ENCODE data around the gene AQR.

Gene AQR

DNA sequence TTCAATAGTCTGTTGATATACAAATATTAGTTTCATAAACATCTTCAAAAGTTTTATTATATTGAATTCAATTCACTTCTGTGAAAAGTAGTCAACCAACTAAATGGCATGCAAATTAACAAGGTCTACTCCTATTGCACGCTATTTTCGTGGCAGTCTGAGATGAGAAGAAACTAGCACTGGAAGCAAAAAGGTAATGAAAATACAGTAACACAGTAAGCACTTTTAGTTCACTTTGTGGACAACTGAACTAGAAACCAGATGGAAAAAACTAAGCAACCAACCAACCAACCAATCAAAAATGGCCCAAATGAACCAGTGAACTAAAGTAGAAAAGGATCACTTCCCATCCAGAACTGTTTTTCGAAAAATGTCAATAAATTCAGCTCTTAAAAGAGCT is 118.5 kb downstream of the AQR start:
- Histone ChIP-seq H3K4me1 (ENCODE audit: control insufficient read depth, insufficient read depth, low read length) (no peaks in the 10 kb centered on the region), H3K27ac (ENCODE audit: low read depth, low read length) (no peak overlapping the region), H3K9ac (ENCODE audit: low read depth, low read length) (no peak overlapping the region), H3K27me3 (ENCODE audit: control insufficient read depth, insufficient read depth, low read length) (no peaks in the 10 kb centered on the region), H3K9me3 (ENCODE audit: control insufficient read depth, insufficient read depth, low read length) (no peaks in the 10 kb centered on the region), H3K36me3 (ENCODE audit: control insufficient read depth, insufficient read depth, low read length) (peaks cover 16% of the 10 kb centered on the region), H3K4me3 (ENCODE audit: low read depth, low read length) (no peak overlapping the region)

GRCh38 chr15:34850121-34850520 is 119.4 kb downstream of the AQR start:
- Histone ChIP-seq H3K4me1 (ENCODE audit: control insufficient read depth, insufficient read depth, low read length) (no peaks in the 10 kb centered on the region), H3K36me3 (ENCODE audit: control insufficient read depth, insufficient read depth, low read length) (peaks cover 7% of the 10 kb centered on the region; the same call in 1 of the 2 replicates), H3K27me3 (ENCODE audit: control insufficient read depth, insufficient read depth, low read length) (no peaks in the 10 kb centered on the region), H3K27ac (ENCODE audit: low read depth, low read length) (no peak overlapping the region), H3K9ac (ENCODE audit: low read depth, low read length) (no peak overlapping the region), H3K9me3 (ENCODE audit: control insufficient read depth, insufficient read depth, low read length) (no peaks in the 10 kb centered on the region), H3K4me3 (ENCODE audit: low read depth, low read length) (no peak overlapping the region)

GRCh38 chr15:34849364-34849959 is 120.1 kb downstream of the AQR start:
- Histone ChIP-seq H3K4me1 (ENCODE audit: control insufficient read depth, insufficient read depth, low read length) (no peaks in the 10 kb centered on the region), H3K9ac (ENCODE audit: low read depth, low read length) (no peak overlapping the region), H3K4me3 (ENCODE audit: low read depth, low read length) (no peak overlapping the region), H3K9me3 (ENCODE audit: control insufficient read depth, insufficient read depth, low read length) (no peaks in the 10 kb centered on the region), H3K27me3 (ENCODE audit: control insufficient read depth, insufficient read depth, low read length) (no peaks in the 10 kb centered on the region), H3K36me3 (ENCODE audit: control insufficient read depth, insufficient read depth, low read length) (peaks cover under 1% of the 10 kb centered on the region; the same call in 1 of the 2 replicates), H3K27ac (ENCODE audit: low read depth, low read length) (no peak overlapping the region)

DNA sequence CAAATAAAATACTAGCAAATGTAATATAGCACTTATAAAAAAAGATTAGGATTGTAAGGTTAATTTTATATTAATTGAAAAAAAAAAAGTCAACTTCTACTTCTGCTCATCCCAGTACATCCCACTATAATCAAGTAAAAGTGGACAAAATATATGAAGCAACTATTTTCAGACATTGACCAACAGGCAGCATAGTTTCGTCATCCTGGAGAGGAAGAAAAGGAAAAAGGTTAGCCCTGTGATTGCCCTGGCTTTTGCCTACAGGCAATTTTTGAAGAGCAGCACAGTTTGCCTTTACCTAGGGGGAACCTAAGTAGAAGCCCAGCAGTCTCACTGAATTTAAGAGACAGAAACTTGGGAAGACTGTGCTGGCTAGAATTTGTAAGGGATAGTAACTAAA is 121.9 kb downstream of the AQR start:
- no peak overlapping the region for H3K27ac ChIP-seq (ENCODE audit: low read depth, low read length)
- no peaks in the 10 kb centered on the region for H3K9me3 ChIP-seq (ENCODE audit: control insufficient read depth, insufficient read depth, low read length)
- no peaks in the 10 kb centered on the region for H3K4me1 ChIP-seq (ENCODE audit: control insufficient read depth, insufficient read depth, low read length)
- no peaks in the 10 kb centered on the region for H3K36me3 ChIP-seq (ENCODE audit: control insufficient read depth, insufficient read depth, low read length)
- H3K9ac ChIP-seq (ENCODE audit: low read depth, low read length), result no peak overlapping the region
- no peaks in the 10 kb centered on the region for H3K27me3 ChIP-seq (ENCODE audit: control insufficient read depth, insufficient read depth, low read length)
- H3K4me3 ChIP-seq (ENCODE audit: low read depth, low read length), result no peak overlapping the region

- Histone ChIP-seq H3K36me3 (ENCODE audit: control insufficient read depth, insufficient read depth, low read length) (no peaks in the 10 kb centered on the region), H3K27ac (ENCODE audit: low read depth, low read length) (no peak overlapping the region), H3K4me1 (ENCODE audit: control insufficient read depth, insufficient read depth, low read length) (no peaks in the 10 kb centered on the region), H3K27me3 (ENCODE audit: control insufficient read depth, insufficient read depth, low read length) (no peaks in the 10 kb centered on the region), H3K9ac (ENCODE audit: low read depth, low read length) (no peak overlapping the region), H3K9me3 (ENCODE audit: control insufficient read depth, insufficient read depth, low read length) (no peaks in the 10 kb centered on the region), H3K4me3 (ENCODE audit: low read depth, low read length) (no peak overlapping the region)
Measured at GRCh38 chr15:34841262-34841725, 128.2 kb downstream of the AQR start.

DNA sequence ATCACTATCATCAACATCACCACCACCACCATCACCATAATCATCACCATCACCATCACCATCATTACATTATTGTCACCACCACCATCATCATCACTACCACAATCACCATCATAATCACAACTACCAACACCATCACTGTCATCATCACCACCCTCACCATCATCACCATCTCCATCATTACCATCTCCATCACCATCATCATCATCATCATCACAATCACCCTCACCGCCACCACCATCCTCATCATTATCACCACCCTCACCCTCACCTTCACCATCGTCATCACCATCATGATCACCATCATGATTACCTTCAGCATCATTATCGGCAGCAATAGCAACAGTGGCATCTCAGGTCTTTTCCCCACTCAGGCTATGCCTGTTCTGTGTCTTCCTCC is 131.3 kb downstream of the AQR start:
- no peak overlapping the region for H3K27ac ChIP-seq (ENCODE audit: low read depth, low read length)

DNA sequence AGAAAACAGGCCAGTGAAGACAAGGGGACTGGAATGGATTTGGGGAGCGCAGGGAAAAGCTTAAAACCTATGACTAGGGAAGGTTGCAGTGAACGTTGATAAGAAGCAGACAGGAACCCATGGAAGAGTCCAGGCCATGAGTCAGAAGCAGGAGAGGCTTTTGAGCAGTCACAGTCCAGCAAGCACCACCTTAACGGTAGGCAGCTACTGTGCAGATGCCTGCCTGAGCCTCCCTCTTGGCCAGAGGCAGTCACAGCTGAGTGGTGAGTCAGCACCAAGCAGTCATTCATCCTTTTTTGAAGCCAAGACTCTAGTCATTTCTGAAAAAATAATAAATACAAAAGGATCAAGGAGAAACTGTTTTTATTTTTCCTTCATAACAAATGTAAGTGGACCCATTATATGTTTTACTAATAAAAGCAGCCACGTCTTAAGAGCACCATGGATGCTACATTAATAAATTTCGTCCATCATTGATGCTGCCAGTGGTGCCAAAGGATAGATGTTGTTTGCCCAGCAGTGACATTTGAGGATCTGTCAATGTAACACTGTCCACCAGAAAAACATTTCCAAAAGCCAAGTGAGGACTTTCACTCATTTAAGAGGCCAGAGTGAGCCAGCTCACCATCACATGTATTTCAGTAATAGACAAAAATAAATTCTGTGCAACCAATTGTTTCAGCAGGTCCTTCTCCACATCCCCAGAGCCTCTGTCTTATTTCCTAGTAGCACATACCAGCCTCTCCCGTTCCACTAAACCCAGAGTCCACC is 132.1 kb downstream of the AQR start:
- H3K36me3 ChIP-seq (ENCODE audit: control insufficient read depth, insufficient read depth, low read length), result no peaks in the 10 kb centered on the region
- H3K27ac ChIP-seq (ENCODE audit: low read depth, low read length), result no peak overlapping the region
- H3K9me3 ChIP-seq (ENCODE audit: control insufficient read depth, insufficient read depth, low read length), result no peaks in the 10 kb centered on the region
- H3K4me1 ChIP-seq (ENCODE audit: control insufficient read depth, insufficient read depth, low read length), result no peaks in the 10 kb centered on the region
- no peak overlapping the region for H3K4me3 ChIP-seq (ENCODE audit: low read depth, low read length)
- H3K9ac ChIP-seq (ENCODE audit: low read depth, low read length), result no peak overlapping the region
- no peaks in the 10 kb centered on the region for H3K27me3 ChIP-seq (ENCODE audit: control insufficient read depth, insufficient read depth, low read length)

More for the DNA sequence above, 131.3 kb downstream of the AQR start:
- Histone ChIP-seq H3K4me3 (ENCODE audit: low read depth, low read length) (no peak overlapping the region), H3K9ac (ENCODE audit: low read depth, low read length) (no peak overlapping the region), H3K36me3 (ENCODE audit: control insufficient read depth, insufficient read depth, low read length) (no peaks in the 10 kb centered on the region), H3K27me3 (ENCODE audit: control insufficient read depth, insufficient read depth, low read length) (no peaks in the 10 kb centered on the region), H3K4me1 (ENCODE audit: control insufficient read depth, insufficient read depth, low read length) (no peaks in the 10 kb centered on the region), H3K9me3 (ENCODE audit: control insufficient read depth, insufficient read depth, low read length) (no peaks in the 10 kb centered on the region)

GRCh38 chr15:34828145-34828911 is 141.2 kb downstream of the AQR start:
- Histone ChIP-seq H3K27ac (ENCODE audit: low read depth, low read length) (no peak overlapping the region), H3K4me3 (ENCODE audit: low read depth, low read length) (no peak overlapping the region), H3K27me3 (ENCODE audit: control insufficient read depth, insufficient read depth, low read length) (no peaks in the 10 kb centered on the region), H3K9ac (ENCODE audit: low read depth, low read length) (no peak overlapping the region), H3K4me1 (ENCODE audit: control insufficient read depth, insufficient read depth, low read length) (no peaks in the 10 kb centered on the region), H3K9me3 (ENCODE audit: control insufficient read depth, insufficient read depth, low read length) (no peaks in the 10 kb centered on the region), H3K36me3 (ENCODE audit: control insufficient read depth, insufficient read depth, low read length) (no peaks in the 10 kb centered on the region)

DNA sequence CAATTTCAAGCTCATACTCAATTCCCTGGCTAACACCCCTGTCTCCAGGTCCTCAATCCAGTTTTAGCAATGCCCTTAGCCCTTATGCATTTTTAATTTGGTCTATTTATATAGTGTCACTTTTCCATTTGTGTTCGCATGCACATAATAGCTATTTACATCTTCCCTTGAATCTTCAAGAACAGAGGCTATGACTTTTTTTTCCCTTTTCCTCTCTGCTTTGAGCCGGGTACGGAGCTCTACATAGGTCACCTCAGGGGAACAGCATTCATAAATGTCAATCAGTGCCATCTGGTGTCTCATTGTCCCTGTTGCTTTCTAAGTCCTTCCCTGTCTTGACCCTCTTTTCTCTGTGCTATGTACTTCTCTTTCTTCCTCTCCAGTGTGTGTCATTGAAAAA is 147.7 kb downstream of the AQR start:
- H3K27me3 ChIP-seq (ENCODE audit: control insufficient read depth, insufficient read depth, low read length), result no peaks in the 10 kb centered on the region
- H3K27ac ChIP-seq (ENCODE audit: low read depth, low read length), result no peak overlapping the region
- no peaks in the 10 kb centered on the region for H3K36me3 ChIP-seq (ENCODE audit: control insufficient read depth, insufficient read depth, low read length)
- no peak overlapping the region for H3K4me3 ChIP-seq (ENCODE audit: low read depth, low read length)
- H3K9me3 ChIP-seq (ENCODE audit: control insufficient read depth, insufficient read depth, low read length), result no peaks in the 10 kb centered on the region
- no peaks in the 10 kb centered on the region; the same call in 1 of the 2 replicates for H3K4me1 ChIP-seq (ENCODE audit: control insufficient read depth, insufficient read depth, low read length)
- H3K9ac ChIP-seq (ENCODE audit: low read depth, low read length), result no peak overlapping the region

DNA sequence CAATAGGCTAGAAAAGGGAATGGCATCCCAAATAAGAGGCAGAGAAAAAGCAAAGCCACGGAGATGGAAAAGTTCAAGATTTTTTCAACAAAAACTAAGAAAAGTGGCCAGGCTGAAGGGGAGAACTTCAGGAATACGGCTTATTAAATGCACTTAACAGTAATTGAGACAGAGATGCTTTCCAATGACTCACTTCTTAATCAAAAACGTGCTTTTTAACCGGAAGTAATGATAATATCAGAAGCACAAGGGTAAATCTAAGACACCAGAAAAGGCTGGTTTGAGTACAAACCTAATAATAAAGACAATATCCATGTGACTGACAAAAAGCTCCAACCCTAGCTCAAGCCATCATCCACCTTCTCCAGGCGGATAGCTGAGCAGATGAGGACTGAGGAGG is 149.4 kb downstream of the AQR start:
- H3K4me3 ChIP-seq (ENCODE audit: low read depth, low read length), result no peak overlapping the region
- no peaks in the 10 kb centered on the region for H3K36me3 ChIP-seq (ENCODE audit: control insufficient read depth, insufficient read depth, low read length)
- H3K27ac ChIP-seq (ENCODE audit: low read depth, low read length), result no peak overlapping the region
- no peaks in the 10 kb centered on the region for H3K27me3 ChIP-seq (ENCODE audit: control insufficient read depth, insufficient read depth, low read length)
- no peak overlapping the region for H3K9ac ChIP-seq (ENCODE audit: low read depth, low read length)
- H3K9me3 ChIP-seq (ENCODE audit: control insufficient read depth, insufficient read depth, low read length), result no peaks in the 10 kb centered on the region
- H3K4me1 ChIP-seq (ENCODE audit: control insufficient read depth, insufficient read depth, low read length), result no peaks in the 10 kb centered on the region; the same call in 1 of the 2 replicates

DNA sequence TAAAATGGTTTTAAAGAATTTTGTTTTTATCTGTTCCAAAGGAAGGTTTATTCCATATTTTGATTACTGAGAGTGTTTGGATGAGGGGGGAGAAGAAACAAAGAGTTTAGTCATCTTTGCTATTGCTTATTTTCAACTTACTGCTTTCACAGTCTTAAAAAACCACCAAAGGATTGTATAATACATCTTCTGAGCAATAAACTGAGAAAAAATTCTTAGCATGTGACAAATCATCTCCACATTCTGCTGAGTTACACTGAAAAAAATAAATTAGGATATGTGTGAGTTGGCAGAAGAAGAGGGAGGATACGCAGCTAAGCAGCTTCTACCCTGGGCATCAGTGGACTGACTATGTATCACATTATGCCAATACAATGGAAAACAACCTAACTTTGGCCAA is 151.0 kb downstream of the AQR start:
- Histone ChIP-seq H3K9ac (ENCODE audit: low read depth, low read length) (no peak overlapping the region), H3K36me3 (ENCODE audit: control insufficient read depth, insufficient read depth, low read length) (no peaks in the 10 kb centered on the region), H3K4me1 (ENCODE audit: control insufficient read depth, insufficient read depth, low read length) (no peaks in the 10 kb centered on the region; the same call in 1 of the 2 replicates), H3K27me3 (ENCODE audit: control insufficient read depth, insufficient read depth, low read length) (no peaks in the 10 kb centered on the region), H3K4me3 (ENCODE audit: low read depth, low read length) (no peak overlapping the region), H3K27ac (ENCODE audit: low read depth, low read length) (no peak overlapping the region), H3K9me3 (ENCODE audit: control insufficient read depth, insufficient read depth, low read length) (no peaks in the 10 kb centered on the region)
